Body of pancreas (tissue), 4 donors: Measurements from ENCODE around the gene PYURF. TPM values are rescaled to one million over a fixed set of nuclear protein-coding genes. Genes with fewer than 3 reads are reported as not detected.
A peak's percentile ranks its signal among the peaks of the same experiment; 100 is the strongest.

ENCODE experiments used
- ATAC-seq: fragments of 150-250 bp; one replicate; pipeline ENCODE4 v1.9.1; 2016
- DNase-seq, 4 donors: peaks; one replicate each; pipeline ENCODE4 v3.0.0-alpha.2; 2019
- H3K27ac ChIP-seq, 4 donors: fragments of 200-600 bp; sonication (generic); 1 replicate in 3 of 4; 2 replicates in 1 of 4; pipeline versions ENCODE4 v1.5.1 to v1.6.1; 2016 to 2019; ENCODE audit warnings: mild to moderate bottlenecking in 1 of 4, mixed read lengths in 1 of 4, moderate library complexity in 1 of 4
- H3K27me3 ChIP-seq, 2 donors: fragments of 200-600 bp; sonication (generic); one replicate each; pipeline ENCODE4 v1.6.0; 2016; ENCODE audit warnings: mild to moderate bottlenecking in 1 of 2
- H3K36me3 ChIP-seq, 2 donors: fragments of 200-600 bp; sonication (generic); replicated peaks in 1 of 2; 2 replicates each; pipeline ENCODE4 v1.5.1; 2016; ENCODE audit warnings: low read depth in 2 of 2; ENCODE audit not compliant: insufficient read depth in 1 of 2
- H3K4me1 ChIP-seq: fragments of 200-600 bp; sonication (generic); one replicate; pipeline ENCODE4 v1.6.0; 2016
- H3K4me3 ChIP-seq, 2 donors: fragments of 200-600 bp; sonication (generic); 1 replicate in 1 of 2; 2 replicates in 1 of 2; pipeline ENCODE4 v1.5.1; 2016 to 2019
- H3K9me3 ChIP-seq, 3 donors: fragments of 200-600 bp; sonication (generic); 1 replicate in 2 of 3; 2 replicates in 1 of 3; pipeline ENCODE4 v1.5.1; 2016
- CTCF ChIP-seq, 7 experiments: fragments of 450-650 bp in 4 of 7; fragments of 200-600 bp in 3 of 7; sonication (generic) in 3 of 7; IDR thresholded peaks; one replicate each; pipeline ENCODE4 v1.5.1; 2016 to 2019; ENCODE audit warnings: antibody characterized with exemption in 7 of 7
- POLR2A ChIP-seq, 3 donors: fragments of 450-650 bp; IDR thresholded peaks; one replicate each; pipeline ENCODE4 v1.6.1; 2016; ENCODE audit warnings: antibody characterized with exemption in 3 of 3, mild to moderate bottlenecking in 2 of 3
- WGBS, 2 donors: methylation state at CpG; one replicate each; pipeline ENCODE4 v1.1.5; 2017; 5-methylcytosine and 5-hydroxymethylcytosine counted together
- intact Hi-C: fragments of 100-400 bp; cut with DNase I; formaldehyde crosslinking; loops from one replicate; pipeline ENCODE4 v1.15.1; 2023
- total RNA-seq, 2 donors: library from RNA; depleted of rRNA; stranded (reverse); fragments of >200 nt; gene quantifications; one replicate each; pipeline ENCODE4 v1.1.0, GENCODE V29; 2016

The PYURF gene
- total RNA-seq, 2 donors from 2014 or later = 56.4 to 79.4 TPM

GRCh38 chr4:88526221-88526815 is 2.7 kb upstream of the PYURF start:
- H3K27ac ChIP-seq = no peak overlapping the region
- 19 to 20% methylated on average over 1 of the region's 1 CpG for WGBS, 2 donors
- H3K4me1 ChIP-seq = peaks cover 22% of the 10 kb centered on the region
- no peaks in the 10 kb centered on the region for H3K9me3 ChIP-seq
- no peaks in the 10 kb centered on the region for H3K27me3 ChIP-seq
- no peak for ATAC-seq
- no peaks in the 10 kb centered on the region for H3K36me3 ChIP-seq
- intact Hi-C loops = no loop called here
- no peak for DNase-seq
- TF ChIP-seq CTCF (IDR thresholded peaks at IDR 0.05) (peak in 5 of 7 experiments; percentile 4 to 34 (median 31)), POLR2A (IDR thresholded peaks at IDR 0.05) (no peak)
- H3K4me3 ChIP-seq = no peak overlapping the region

GRCh38 chr4:88524171-88524570 is 595 bp upstream of the PYURF start:
- no peak for DNase-seq
- ATAC-seq = no peak
- H3K9me3 ChIP-seq = no peaks in the 10 kb centered on the region
- no peak for TF ChIP-seq CTCF (IDR thresholded peaks at IDR 0.05)
- intact Hi-C loops = no loop called here
- 49 to 67% methylated on average over 2 of the region's 2 CpGs for WGBS, 2 donors
- H3K27ac ChIP-seq = peak overlapping the region; percentile 68 to 91 (median 90)
- H3K4me3 ChIP-seq = no peak overlapping the region
- no peaks in the 10 kb centered on the region for H3K36me3 ChIP-seq
- H3K27me3 ChIP-seq = no peaks in the 10 kb centered on the region
- H3K4me1 ChIP-seq = peaks cover 24% of the 10 kb centered on the region

GRCh38 chr4:88522702-88523324 is 763 bp downstream of the PYURF start:
- peak overlapping the region; percentile 68 to 91 (median 90) for H3K27ac ChIP-seq
- DNase-seq (peak; percentile 27 to 58 (median 30)), ATAC-seq (peak; percentile 13)
- intact Hi-C loops = no loop called here
- WGBS, 2 donors = 0 to 1% methylated on average over 28 of the region's 28 CpGs
- H3K4me3 ChIP-seq = peak overlapping the region; percentile 54 to 89
- peaks cover 24% of the 10 kb centered on the region for H3K4me1 ChIP-seq
- H3K36me3 ChIP-seq = no peaks in the 10 kb centered on the region
- no peaks in the 10 kb centered on the region for H3K27me3 ChIP-seq
- TF ChIP-seq CTCF (IDR thresholded peaks at IDR 0.05) = no peak
- no peak for TF ChIP-seq POLR2A (IDR thresholded peaks at IDR 0.05)
- no peaks in the 10 kb centered on the region for H3K9me3 ChIP-seq

GRCh38 chr4:88518911-88519310 is 4.7 kb downstream of the PYURF start:
- no peak overlapping the region for H3K4me3 ChIP-seq
- peaks cover 30% of the 10 kb centered on the region for H3K4me1 ChIP-seq
- no peaks in the 10 kb centered on the region for H3K27me3 ChIP-seq
- 90% methylated on average over 6 of the region's 6 CpGs for WGBS, 2 donors
- no peak overlapping the region for H3K27ac ChIP-seq
- no peaks in the 10 kb centered on the region for H3K9me3 ChIP-seq
- ATAC-seq = no peak
- intact Hi-C loops = loop anchor here (10.0 kb wide), 3 partner anchors 144 to 484 kb away; partner anchors contain the start of gene HERC6
- TF ChIP-seq CTCF (IDR thresholded peaks at IDR 0.05) (no peak), POLR2A (IDR thresholded peaks at IDR 0.05) (no peak)
- no peaks in the 10 kb centered on the region for H3K36me3 ChIP-seq
- no peak for DNase-seq
